ENCODE results near the gene TRA2A. TPM values are rescaled to one million over a fixed set of nuclear protein-coding genes. Genes with fewer than 3 reads are reported as not detected.

Gene TRA2A
- total RNA-seq, 1 donor from 2014 or later = 105 TPM

DNA sequence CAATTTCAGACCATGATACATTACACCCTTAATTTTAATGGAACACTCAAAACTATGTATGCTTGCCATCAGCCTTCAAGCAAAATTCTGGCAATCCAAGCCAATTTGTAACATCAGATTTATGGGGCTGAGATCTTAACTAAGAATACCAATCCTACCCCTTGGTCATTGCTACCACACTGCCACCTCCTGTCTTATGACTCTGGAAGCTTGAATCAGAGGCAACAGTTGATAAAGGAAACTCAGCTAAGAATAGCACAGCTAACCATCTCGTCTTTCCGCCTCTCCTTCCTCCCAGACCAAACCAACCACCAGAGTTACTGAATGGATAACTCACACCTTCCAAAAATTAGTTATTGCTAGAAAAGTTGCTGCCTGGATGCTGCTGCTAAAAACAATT, 68.9 kb downstream of the TRA2A start:
- no peak overlapping the region for H3K4me3 Mint-ChIP-seq (ENCODE audit: low read depth)
- no peak for DNase-seq (ENCODE audit: low spot score)
- H3K27me3 Mint-ChIP-seq (ENCODE audit: low read depth) = peaks cover 24% of the 10 kb centered on the region
- H3K27ac Mint-ChIP-seq = no peak overlapping the region
- peaks cover 34% of the 10 kb centered on the region for H3K36me3 Mint-ChIP-seq (ENCODE audit: low read depth)
- intact Hi-C loops (cut with micrococcal nuclease) = loop anchor here (1.0 to 2.0 kb wide), 2 partner anchors 106 to 186 kb away; no protein-coding TSS in a partner anchor
- no peaks in the 10 kb centered on the region for H3K9me3 Mint-ChIP-seq
- H3K4me1 Mint-ChIP-seq (ENCODE audit: low read depth) = peaks cover 49% of the 10 kb centered on the region

DNA sequence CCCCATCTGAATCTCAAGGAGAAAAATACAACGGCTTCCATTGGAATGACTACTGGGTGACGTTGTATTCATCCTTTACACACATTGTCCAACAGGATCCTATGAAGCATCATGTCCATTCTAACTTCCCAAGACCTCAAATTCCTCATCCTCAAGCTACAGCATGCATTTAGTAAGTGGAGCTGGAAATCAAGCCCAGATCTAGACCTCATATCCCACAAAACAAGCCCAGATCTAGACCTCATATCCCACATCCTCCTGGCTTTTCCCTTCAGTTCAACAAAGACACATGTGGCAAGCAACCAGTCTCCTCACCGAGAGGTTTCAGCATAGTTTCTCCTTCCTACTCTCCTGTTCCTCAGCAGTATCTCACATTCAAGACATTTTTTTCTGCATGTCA, 73.7 kb downstream of the TRA2A start:
- Mint-ChIP-seq H3K9me3 (no peaks in the 10 kb centered on the region), H3K36me3 (ENCODE audit: low read depth) (peaks cover 15% of the 10 kb centered on the region), H3K4me1 (ENCODE audit: low read depth) (peaks cover 31% of the 10 kb centered on the region), H3K4me3 (ENCODE audit: low read depth) (no peak overlapping the region), H3K27ac (no peak overlapping the region), H3K27me3 (ENCODE audit: low read depth) (peaks cover 16% of the 10 kb centered on the region)
- intact Hi-C loops (cut with micrococcal nuclease) = no loop called here
- DNase-seq (ENCODE audit: low spot score) = no peak

DNA sequence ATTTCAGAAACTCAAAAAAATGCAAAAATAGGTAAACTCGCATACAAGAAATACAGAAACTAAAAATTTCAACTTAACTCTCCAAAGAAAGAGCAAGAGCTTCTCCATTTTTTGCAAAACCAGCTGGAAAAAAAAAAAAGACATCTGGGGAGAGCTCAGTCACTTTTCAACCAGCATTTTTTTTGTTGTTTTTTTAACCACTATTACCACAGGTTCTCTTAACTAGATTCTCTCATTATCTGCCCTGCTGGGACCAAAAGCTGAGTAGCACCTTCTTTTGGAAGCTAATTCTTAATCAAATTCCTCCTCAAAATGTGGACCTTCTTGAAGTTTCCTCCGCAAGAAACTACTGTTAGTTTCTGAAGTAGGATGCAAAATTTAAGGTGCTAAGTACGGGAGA, 75.7 kb downstream of the TRA2A start:
- Mint-ChIP-seq H3K4me3 (ENCODE audit: low read depth) (no peak overlapping the region), H3K9me3 (no peaks in the 10 kb centered on the region), H3K27me3 (ENCODE audit: low read depth) (peaks cover 15% of the 10 kb centered on the region), H3K4me1 (ENCODE audit: low read depth) (peaks cover 16% of the 10 kb centered on the region), H3K36me3 (ENCODE audit: low read depth) (peaks cover 6% of the 10 kb centered on the region), H3K27ac (no peak overlapping the region)
- intact Hi-C loops (cut with micrococcal nuclease) = no loop called here
- DNase-seq (ENCODE audit: low spot score) = no peak

DNA sequence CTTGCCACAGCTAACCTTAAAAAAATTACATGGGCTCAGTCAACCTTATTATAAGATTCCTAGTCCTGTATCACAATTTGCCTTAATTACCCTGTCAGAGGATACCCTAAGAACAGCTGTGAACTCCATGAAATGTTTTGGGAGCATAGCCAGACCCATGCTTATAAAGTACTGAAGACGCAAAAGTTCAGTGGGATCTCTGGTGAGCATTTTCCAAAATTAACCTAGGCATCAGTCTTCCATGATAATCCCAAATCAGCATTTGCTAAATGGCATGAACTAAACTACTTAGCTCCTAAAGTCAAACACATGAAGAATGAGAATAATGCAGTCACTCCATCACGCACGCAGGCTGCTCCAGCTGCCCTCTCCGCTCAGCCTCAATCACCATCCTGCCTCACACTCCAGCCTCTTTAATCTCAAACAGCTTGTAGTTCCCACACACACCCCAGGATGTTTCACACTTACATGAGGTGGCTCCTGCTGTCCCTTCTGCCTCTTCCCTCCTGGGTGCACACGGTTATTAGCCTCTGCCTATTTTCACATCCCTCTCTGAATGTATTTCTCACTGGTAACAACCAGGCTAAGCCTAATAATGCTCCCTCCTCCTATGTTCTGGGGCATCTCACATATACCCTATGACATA, 76.8 kb downstream of the TRA2A start:
- Mint-ChIP-seq H3K9me3 (no peaks in the 10 kb centered on the region), H3K4me1 (ENCODE audit: low read depth) (peaks cover 20% of the 10 kb centered on the region), H3K27ac (no peak overlapping the region), H3K27me3 (ENCODE audit: low read depth) (peaks cover 15% of the 10 kb centered on the region), H3K4me3 (ENCODE audit: low read depth) (no peak overlapping the region), H3K36me3 (ENCODE audit: low read depth) (peaks cover 4% of the 10 kb centered on the region)
- no peak for DNase-seq (ENCODE audit: low spot score)
- intact Hi-C loops (cut with micrococcal nuclease) = no loop called here

Other genes starting within 250 kb of the TRA2A start
- 83.6 and 89.0 TPM in 2 replicates for gene MALSU1, start 232.6 kb downstream of the TRA2A start, total RNA-seq
- 16.6 and 18.2 TPM in 2 replicates for gene IGF2BP3, start 61.5 kb downstream of the TRA2A start, total RNA-seq
- gene CCDC126, start 65.4 kb upstream of the TRA2A start, total RNA-seq = 6.1 and 6.3 TPM in 2 replicates
- 6.2 and 6.7 TPM in 2 replicates for gene FAM221A, start 148.2 kb upstream of the TRA2A start, total RNA-seq
- gene STK31, start 178.2 kb upstream of the TRA2A start, total RNA-seq = 0.16 TPM in 1 of 2 replicates, not detected in the other